ENCODE data around the gene NUP85.

- TF ChIP-seq EZH2phosphoT487 (IDR thresholded peaks at IDR 0.05; ENCODE audit: borderline replicate concordance) (no peak), ZNF274 (IDR thresholded peaks at IDR 0.05; ENCODE audit: low read depth, low read length) (no peak), POLR2AphosphoS5 (IDR thresholded peaks at IDR 0.05; ENCODE audit: low read depth, low read length) (peak; percentile 84), POLR2A (IDR thresholded peaks at IDR 0.05; ENCODE audit: borderline replicate concordance, extremely low read depth, insufficient read depth, insufficient read length) (no peak), TCF7L2 (IDR thresholded peaks at IDR 0.05; ENCODE audit: borderline replicate concordance, extremely low read depth, insufficient read depth, insufficient read length) (no peak), YY1 (IDR thresholded peaks at IDR 0.05; ENCODE audit: extremely low read depth, insufficient replicate concordance, low read depth, low read length) (peak; percentile 94), EZH2 (IDR thresholded peaks at IDR 0.05) (no peak), ELF1 (IDR thresholded peaks at IDR 0.05; ENCODE audit: borderline replicate concordance, low read depth) (no peak), SRF (IDR thresholded peaks at IDR 0.05; ENCODE audit: low read depth) (no peak)
- TF ChIP-seq, protein P1, sequence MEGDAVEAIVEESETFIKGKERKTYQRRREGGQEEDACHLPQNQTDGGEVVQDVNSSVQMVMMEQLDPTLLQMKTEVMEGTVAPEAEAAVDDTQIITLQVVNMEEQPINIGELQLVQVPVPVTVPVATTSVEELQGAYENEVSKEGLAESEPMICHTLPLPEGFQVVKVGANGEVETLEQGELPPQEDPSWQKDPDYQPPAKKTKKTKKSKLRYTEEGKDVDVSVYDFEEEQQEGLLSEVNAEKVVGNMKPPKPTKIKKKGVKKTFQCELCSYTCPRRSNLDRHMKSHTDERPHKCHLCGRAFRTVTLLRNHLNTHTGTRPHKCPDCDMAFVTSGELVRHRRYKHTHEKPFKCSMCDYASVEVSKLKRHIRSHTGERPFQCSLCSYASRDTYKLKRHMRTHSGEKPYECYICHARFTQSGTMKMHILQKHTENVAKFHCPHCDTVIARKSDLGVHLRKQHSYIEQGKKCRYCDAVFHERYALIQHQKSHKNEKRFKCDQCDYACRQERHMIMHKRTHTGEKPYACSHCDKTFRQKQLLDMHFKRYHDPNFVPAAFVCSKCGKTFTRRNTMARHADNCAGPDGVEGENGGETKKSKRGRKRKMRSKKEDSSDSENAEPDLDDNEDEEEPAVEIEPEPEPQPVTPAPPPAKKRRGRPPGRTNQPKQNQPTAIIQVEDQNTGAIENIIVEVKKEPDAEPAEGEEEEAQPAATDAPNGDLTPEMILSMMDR (IDR thresholded peaks at IDR 0.05 in 2 of 3, conservative IDR thresholded peaks at IDR 0.05 in 1 of 3; ENCODE audit: borderline replicate concordance in 1 of 3, insufficient read depth in 1 of 3, low read depth in 2 of 3, low read length in 2 of 3): no peak
- TF ChIP-seq, protein P2, sequence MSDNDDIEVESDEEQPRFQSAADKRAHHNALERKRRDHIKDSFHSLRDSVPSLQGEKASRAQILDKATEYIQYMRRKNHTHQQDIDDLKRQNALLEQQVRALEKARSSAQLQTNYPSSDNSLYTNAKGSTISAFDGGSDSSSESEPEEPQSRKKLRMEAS (IDR thresholded peaks at IDR 0.05): peak; percentile 83
These were observed 56.0 kb downstream of the NUP85 start, which contains the start of the genes GGA3 and MRPS7 for GRCh38 chr17:75261336-75262111.
